Kidney glomerular epithelial cell (primary cell): ENCODE results near the gene PARD3B.

Source experiments
- DNase-seq: peaks from one replicate; lab custom pipeline; 2025; lab: John Stamatoyannopoulos, UW

The PARD3B gene

GRCh38 chr2:205138735-205139134 lies 593.5 kb downstream of the PARD3B start:
- no peak for DNase-seq

GRCh38 chr2:205139822-205140463 lies 594.7 kb downstream of the PARD3B start:
- no peak for DNase-seq

GRCh38 chr2:205141381-205141780 lies 596.1 kb downstream of the PARD3B start:
- no peak for DNase-seq

- DNase-seq, result no peak
These were observed 600.6 kb downstream of the PARD3B start for GRCh38 chr2:205145888-205146287.

- DNase-seq, result no peak
These were observed 603.5 kb downstream of the PARD3B start for GRCh38 chr2:205148755-205149154.

GRCh38 chr2:205156457-205156856 lies 611.2 kb downstream of the PARD3B start:
- no peak for DNase-seq

- DNase-seq, result no peak
These were observed 613.1 kb downstream of the PARD3B start for GRCh38 chr2:205158404-205158803.

- DNase-seq, result no peak
These were observed 616.0 kb downstream of the PARD3B start for GRCh38 chr2:205161156-205161839.

GRCh38 chr2:205166745-205167144 lies 621.5 kb downstream of the PARD3B start:
- DNase-seq, result no peak

GRCh38 chr2:205169012-205169411 lies 623.7 kb downstream of the PARD3B start:
- no peak for DNase-seq

- no peak for DNase-seq
These were observed 624.2 kb downstream of the PARD3B start for GRCh38 chr2:205169464-205169863.

- no peak for DNase-seq
These were observed 625.1 kb downstream of the PARD3B start for GRCh38 chr2:205170399-205170798.

- DNase-seq, result no peak
These were observed 626.1 kb downstream of the PARD3B start for GRCh38 chr2:205171261-205171940.

- DNase-seq, result no peak
These were observed 630.6 kb downstream of the PARD3B start for GRCh38 chr2:205175831-205176230.

GRCh38 chr2:205176546-205176945 lies 631.3 kb downstream of the PARD3B start:
- DNase-seq, result no peak

- DNase-seq, result no peak
These were observed 632.3 kb downstream of the PARD3B start for GRCh38 chr2:205177546-205177945.

GRCh38 chr2:205180730-205181129 lies 635.5 kb downstream of the PARD3B start:
- DNase-seq, result no peak

GRCh38 chr2:205187731-205188130 lies 642.5 kb downstream of the PARD3B start:
- no peak for DNase-seq

- DNase-seq, result no peak
These were observed 643.2 kb downstream of the PARD3B start for GRCh38 chr2:205188239-205189138.

GRCh38 chr2:205189301-205189700 lies 644.0 kb downstream of the PARD3B start:
- no peak for DNase-seq

- no peak for DNase-seq
These were observed 645.3 kb downstream of the PARD3B start for GRCh38 chr2:205190528-205190927.
